H1 (cell line): ENCODE data around the gene WNT8B. TPM values are rescaled to one million over a fixed set of nuclear protein-coding genes. Genes with fewer than 3 reads are reported as not detected.

Experiments used
- CTCF ChIA-PET: fragments of 300-600 bp; sonication (Branson Sonifier 250); formaldehyde crosslinking; loops from one replicate; lab custom pipeline; 2021; ENCODE audit not compliant: partially characterized antibody; lab: Charles Lee
- POLR2A ChIA-PET: fragments of 300-600 bp; sonication (Branson Sonifier 250); formaldehyde crosslinking; loops from one replicate; lab custom pipeline; 2021; ENCODE audit warnings: inconsistent platforms; ENCODE audit not compliant: partially characterized antibody; lab: Charles Lee
- DNase-seq, 2 experiments: peaks; one replicate each; pipeline versions ENCODE4 v3.0.0 to v3.0.0-alpha.2; 2010 to 2022; ENCODE audit warnings: low spot score in 2 of 2, low read depth in 1 of 2, mixed read lengths in 1 of 2
- FAIRE-seq: peaks from 2 replicates; lab custom pipeline; 2011; peaks lifted over from hg19 to GRCh38; lab: Jason Lieb, UNC
- H2AFZ ChIP-seq: 2 replicates; pipeline ENCODE4 v1.8.1; 2012; ENCODE audit warnings: low read length, inconsistent platforms
- H2AK5ac ChIP-seq: 2 replicates; pipeline ENCODE4 v1.6.1; 2013; ENCODE audit warnings: low read depth, low read length
- H2BK120ac ChIP-seq: replicated peaks from 2 replicates; pipeline ENCODE3; 2013; ENCODE audit warnings: low read depth, low read length, inconsistent platforms
- H2BK12ac ChIP-seq: 2 replicates; pipeline ENCODE4 v1.6.1; 2013; ENCODE audit warnings: low read depth, low read length
- H2BK15ac ChIP-seq: 2 replicates; pipeline ENCODE4 v1.6.1; 2013; ENCODE audit warnings: low read length
- H2BK20ac ChIP-seq: 2 replicates; pipeline ENCODE4 v1.6.1; 2013; ENCODE audit warnings: low read length
- H2BK5ac ChIP-seq: 2 replicates; pipeline ENCODE4 v1.6.1; 2013; ENCODE audit warnings: low read depth, low read length
- H3K14ac ChIP-seq: 2 replicates; pipeline ENCODE4 v1.6.1; 2013; ENCODE audit warnings: inconsistent platforms; ENCODE audit not compliant: insufficient read length
- H3K18ac ChIP-seq: 2 replicates; pipeline ENCODE4 v1.6.1; 2013; ENCODE audit warnings: low read length; ENCODE audit errors: extremely low read depth
- H3K23ac ChIP-seq: 2 replicates; pipeline ENCODE4 v1.6.1; 2013; ENCODE audit warnings: inconsistent platforms; ENCODE audit not compliant: insufficient read length
- H3K23me2 ChIP-seq: 2 replicates; pipeline ENCODE4 v1.6.1; 2013; ENCODE audit warnings: low read depth, low read length
- H3K27ac ChIP-seq: 2 replicates; pipeline ENCODE4 v1.6.1; 2011; ENCODE audit warnings: low read depth, low read length, inconsistent platforms
- H3K27me3 ChIP-seq, 4 experiments: replicated peaks in 1 of 4; 1 replicate in 1 of 4; 2 replicates in 3 of 4; pipeline versions ENCODE4 v1.6.1 to v1.8.1; 2011 to 2013; ENCODE audit warnings: low read length in 3 of 4, mild to moderate bottlenecking in 3 of 4, inconsistent platforms in 2 of 4, mixed read lengths in 2 of 4, moderate library complexity in 1 of 4; ENCODE audit not compliant: control insufficient read depth in 3 of 4, insufficient read depth in 3 of 4; ENCODE audit errors: extremely low read depth in 1 of 4
- H3K36me3 ChIP-seq, 4 experiments: 2 replicates each; pipeline versions ENCODE4 v1.6.1 to v1.8.1; 2011 to 2013; ENCODE audit warnings: mild to moderate bottlenecking in 4 of 4, low read length in 3 of 4, moderate library complexity in 2 of 4, control low read depth in 1 of 4, inconsistent platforms in 1 of 4; ENCODE audit not compliant: insufficient read depth in 4 of 4, control insufficient read depth in 2 of 4
- H3K4ac ChIP-seq: replicated peaks from 2 replicates; pipeline ENCODE3; 2013; ENCODE audit warnings: low read length, low read depth, mixed read lengths, inconsistent platforms; ENCODE audit not compliant: insufficient read length
- H3K4me1 ChIP-seq, 4 experiments: replicated peaks in 1 of 4; 1 replicate in 1 of 4; 2 replicates in 3 of 4; pipeline versions ENCODE4 v1.6.1 to v1.8.1; 2011 to 2013; ENCODE audit warnings: low read length in 3 of 4, inconsistent platforms in 2 of 4, mixed read lengths in 1 of 4; ENCODE audit not compliant: insufficient read depth in 4 of 4, control insufficient read depth in 3 of 4
- H3K4me2 ChIP-seq, 2 experiments: 2 replicates each; pipeline versions ENCODE4 v1.6.1 to v1.8.1; 2011 to 2013; ENCODE audit warnings: low read depth in 2 of 2, low read length in 2 of 2, control low read depth in 1 of 2, inconsistent platforms in 1 of 2, mild to moderate bottlenecking in 1 of 2; ENCODE audit not compliant: insufficient read depth in 1 of 2
- H3K4me3 ChIP-seq, 4 experiments: fragments of 200-600, 300-600 bp in 1 of 4; sonication (generic), shearing (Covaris generic), sonication (Bioruptor Twin) in 1 of 4; 2 replicates each; pipeline versions ENCODE4 v1.5.1 to v1.8.1; 2011 to 2016; ENCODE audit warnings: low read length in 4 of 4, low read depth in 3 of 4, control low read depth in 2 of 4, inconsistent platforms in 2 of 4, mild to moderate bottlenecking in 2 of 4, mixed read lengths in 1 of 4, moderate library complexity in 1 of 4; ENCODE audit not compliant: insufficient read depth in 2 of 4; ENCODE audit errors: extremely low read depth in 1 of 4
- H3K56ac ChIP-seq: replicated peaks from 2 replicates; pipeline ENCODE3; 2013; ENCODE audit warnings: low read depth, mild to moderate bottlenecking, mixed read lengths, low read length, inconsistent platforms; ENCODE audit not compliant: insufficient read length
- H3K79me1 ChIP-seq: 2 replicates; pipeline ENCODE4 v1.6.1; 2013; ENCODE audit warnings: low read depth, low read length, control low read depth
- H3K79me2 ChIP-seq, 2 experiments: 2 replicates each; pipeline versions ENCODE4 v1.6.1 to v1.8.1; 2012 to 2013; ENCODE audit warnings: low read length in 2 of 2, mild to moderate bottlenecking in 2 of 2, inconsistent platforms in 1 of 2; ENCODE audit not compliant: insufficient read depth in 2 of 2, control insufficient read depth in 1 of 2
- H3K9ac ChIP-seq, 4 experiments: replicated peaks in 1 of 4; 1 replicate in 1 of 4; 2 replicates in 3 of 4; pipeline versions ENCODE4 v1.6.1 to v1.8.1; 2011 to 2013; ENCODE audit warnings: low read depth in 3 of 4, low read length in 3 of 4, control low read depth in 2 of 4, mild to moderate bottlenecking in 2 of 4, moderate library complexity in 2 of 4, inconsistent platforms in 1 of 4; ENCODE audit errors: extremely low read depth in 1 of 4
- H3K9me3 ChIP-seq, 2 experiments: 2 replicates each; pipeline versions ENCODE4 v1.6.1 to v1.8.1; 2012 to 2013; ENCODE audit warnings: mild to moderate bottlenecking in 2 of 2, moderate library complexity in 2 of 2, control low read depth in 1 of 2, inconsistent platforms in 1 of 2, low read depth in 1 of 2, low read length in 1 of 2, mixed read lengths in 1 of 2; ENCODE audit not compliant: insufficient read depth in 2 of 2
- H4K20me1 ChIP-seq, 2 experiments: replicated peaks in 1 of 2; 2 replicates each; pipeline versions ENCODE3 to v1.8.1; 2011 to 2013; ENCODE audit warnings: inconsistent platforms in 2 of 2, low read length in 2 of 2, mild to moderate bottlenecking in 1 of 2; ENCODE audit not compliant: insufficient read depth in 2 of 2, control insufficient read depth in 1 of 2
- H4K5ac ChIP-seq: 2 replicates; pipeline ENCODE4 v1.6.1; 2013; ENCODE audit warnings: low read length, low read depth, mixed read lengths, inconsistent platforms; ENCODE audit not compliant: insufficient read length
- H4K8ac ChIP-seq: 2 replicates; pipeline ENCODE4 v1.8.0; 2013; ENCODE audit warnings: mild to moderate bottlenecking, moderate library complexity, low read length, inconsistent platforms; ENCODE audit not compliant: insufficient read depth; ENCODE audit errors: extremely low read depth
- H4K91ac ChIP-seq: replicated peaks from 2 replicates; pipeline ENCODE3; 2013; ENCODE audit warnings: low read length, mixed read lengths, inconsistent platforms; ENCODE audit not compliant: insufficient read length
- BACH1 ChIP-seq: IDR thresholded peaks from 2 replicates; pipeline ENCODE4 v1.6.1; 2012; ENCODE audit warnings: low read length, improper control_type of control experiment
- CBX8 ChIP-seq: fragments of 300-800, 300-1000 bp; sonication (generic); IDR thresholded peaks from 2 replicates; pipeline ENCODE4 v1.7.1; 2016; ENCODE audit warnings: low read depth, low read length, borderline replicate concordance
- FOSL1 ChIP-seq: IDR thresholded peaks from 2 replicates; pipeline ENCODE4 v1.6.1; 2011; ENCODE audit warnings: mild to moderate bottlenecking, low read depth, low read length, moderate library complexity; ENCODE audit not compliant: insufficient read depth
- HDAC6 ChIP-seq: IDR thresholded peaks from one replicate; pipeline ENCODE4 v1.7.1; 2012; ENCODE audit warnings: low read depth, mild to moderate bottlenecking, inconsistent platforms, low read length, moderate library complexity
- MAX ChIP-seq: IDR thresholded peaks from 2 replicates; pipeline ENCODE4 v1.6.1; 2012; ENCODE audit warnings: inconsistent platforms
- NANOG ChIP-seq: IDR thresholded peaks from 2 replicates; pipeline ENCODE4 v1.6.1; 2011; ENCODE audit warnings: low read length, low read depth, mild to moderate bottlenecking, inconsistent platforms; ENCODE audit not compliant: insufficient read depth, poor library complexity, severe bottlenecking
- SP1 ChIP-seq: IDR thresholded peaks from 2 replicates; pipeline ENCODE4 v1.6.1; 2011; ENCODE audit warnings: low read depth, low read length
- TBP ChIP-seq: IDR thresholded peaks from 2 replicates; pipeline ENCODE4 v1.6.1; 2011; ENCODE audit warnings: low read depth, low read length, improper control_type of control experiment
- TCF12 ChIP-seq: IDR thresholded peaks from 2 replicates; pipeline ENCODE4 v1.6.1; 2011; ENCODE audit warnings: low read depth, mild to moderate bottlenecking, low read length
- WGBS, 2 experiments: shearing (Covaris generic) in 1 of 2; methylation state at CpG; one replicate each; pipeline versions ENCODE4 v1.1.6 to v1.1.7; 2013 to 2015; ENCODE audit warnings: low lambda C conversion rate in 2 of 2, mixed read lengths in 2 of 2, inconsistent platforms in 1 of 2, low coverage in 1 of 2, missing lambda C conversion rate in 1 of 2; ENCODE audit not compliant: insufficient replicate concordance in 2 of 2, insufficient coverage in 1 of 2, insufficient read length in 1 of 2; ENCODE audit errors: extremely low coverage in 1 of 2, missing lambda C conversion rate in 1 of 2; 5-methylcytosine and 5-hydroxymethylcytosine counted together
- polyA plus RNA-seq, 7 experiments: library from polyadenylated mRNA; depleted of rRNA in 3 of 7; stranded (reverse) in 5 of 7; unstranded in 2 of 7; fragments of >200 nt in 5 of 7; fragments of 200-250 nt in 2 of 7; gene quantifications; 1 replicate in 5 of 7; 2 replicates in 1 of 7; 4 replicates in 1 of 7; pipeline versions ENCODE4 v1.2.1 to v1.2.3, GENCODE V29; 2011 to 2013; ENCODE audit warnings: missing spikeins in 2 of 7, mixed read lengths in 2 of 7
- total RNA-seq: library from RNA; stranded (reverse); fragmentation: NEBNext Ultra II Directional; extraction: Animal tissue kit (Norgen Biotek cat#: 25700); gene quantifications from 2 replicates; pipeline ENCODE4 v1.2.1, GENCODE V29; 2021

The WNT8B gene
- total and polyA plus RNA-seq, 2 of the 8 experiments (the other 6 are each of a cell fraction or from before 2014, with no cell fraction given), result 0.20 to 0.67 TPM

DNA sequence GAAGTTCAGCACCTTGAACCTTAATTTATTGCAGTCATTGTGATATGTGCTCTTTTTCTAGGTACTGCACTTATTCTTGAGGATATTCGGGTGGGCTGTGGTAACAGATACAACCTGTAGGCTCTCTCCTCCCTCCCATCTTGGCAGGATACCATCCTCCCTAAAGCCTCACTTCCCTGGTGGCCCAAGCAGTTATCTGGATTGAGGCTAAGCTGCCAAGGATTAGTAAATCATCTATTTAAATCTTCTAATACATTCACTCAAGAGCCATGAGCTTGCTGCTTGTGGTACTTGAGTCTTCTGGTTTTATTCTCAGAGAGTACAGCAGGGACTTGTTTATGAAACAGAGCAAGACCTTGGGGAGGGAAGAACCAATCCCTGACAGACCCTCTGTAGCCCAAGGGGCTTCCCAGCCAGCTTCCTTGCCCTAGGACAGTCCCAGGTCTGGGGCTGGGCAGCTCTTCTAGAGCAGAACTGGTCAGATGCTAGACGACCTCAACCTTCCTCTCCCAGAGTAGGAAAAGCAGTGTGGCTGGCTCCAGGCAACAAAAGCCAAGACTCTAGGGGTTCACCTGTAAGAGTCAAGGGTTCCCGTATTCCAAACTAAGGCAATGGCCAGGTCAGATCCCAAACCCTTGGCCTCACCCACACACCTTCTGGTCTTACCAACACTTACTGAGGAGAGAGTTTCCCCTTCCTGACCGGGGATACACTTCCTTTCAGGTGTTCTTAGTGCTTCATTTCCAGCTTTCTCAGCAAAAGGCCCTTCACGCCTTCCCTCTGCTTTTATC lies 21.3 kb downstream of the WNT8B start:
- Histone ChIP-seq H4K8ac (no peak overlapping the region), H3K23ac (no peak overlapping the region), H3K23me2 (peaks cover 11% of the 10 kb centered on the region), H3K9ac (no peak overlapping the region), H3K27me3 (peaks cover 83 to 93% (median 91%) of the 10 kb centered on the region in 4 experiments), H3K18ac (no peak overlapping the region), H3K56ac (no peak overlapping the region), H2BK5ac (no peak overlapping the region), H4K20me1 (peaks cover 21 to 27% of the 10 kb centered on the region in 2 experiments), H3K9me3 (no peaks in the 10 kb centered on the region), H3K14ac (no peak overlapping the region), H3K27ac (no peak overlapping the region), H3K4ac (no peak overlapping the region), H2AFZ (no peak overlapping the region), H2BK120ac (no peak overlapping the region), H4K91ac (no peak overlapping the region), H3K36me3 (peaks cover 0 to 10% (median 3%) of the 10 kb centered on the region in 4 experiments; a peak in 4 of 8 replicates), H3K4me3 (no peak overlapping the region), H3K79me1 (0 out of 2 replicates have a peak, but pooled peaks cover 2% of the 10 kb centered on the region), H3K4me2 (no peak overlapping the region; a peak in 1 of 4 replicates), H4K5ac (no peak overlapping the region), H2AK5ac (no peak overlapping the region), H2BK12ac (no peak overlapping the region), H2BK20ac (no peak overlapping the region), H3K4me1 (peaks cover 15 to 29% (median 21%) of the 10 kb centered on the region in 4 experiments), H2BK15ac (no peak overlapping the region), H3K79me2 (no peaks in the 10 kb centered on the region)
- no peak for TF ChIP-seq TCF12
- TF ChIP-seq SP1, result no peak
- no peak for TF ChIP-seq BACH1
- TF ChIP-seq HDAC6, result no peak
- TF ChIP-seq CBX8, result no peak
- no peak for TF ChIP-seq TBP
- TF ChIP-seq NANOG, result no peak
- TF ChIP-seq MAX, result no peak
- no peak for TF ChIP-seq FOSL1
- ChIA-PET POLR2A (interaction anchor here (1.1 to 2.1 kb wide), 3 partner anchors 8 to 71 kb away, joined by 3 to 5 read pairs (median 3); no protein-coding TSS in a partner anchor), CTCF (interaction anchor here (1.0 to 10.7 kb wide), 13 partner anchors 9 to 245 kb away, joined by 3 to 163 read pairs (median 10); partner anchors contain the start of genes SEC31B and WNT8B)
- DNase-seq (no peak), FAIRE-seq (no peak)
- 79% methylated on average over 5 of the region's 5 CpGs; no CpG with 5 or more reads in 1 of the 2 experiments for WGBS, 2 experiments
